Neutrophil (primary cell): ENCODE data around the gene TASP1.

ENCODE experiments used
- H3K27ac ChIP-seq: fragments of 200-600 bp; sonication (generic); 2 replicates; pipeline ENCODE4 v1.5.1; 2016; ENCODE audit warnings: mild to moderate bottlenecking, moderate library complexity
- H3K27me3 ChIP-seq: fragments of 200-600 bp; sonication (generic); 2 replicates; pipeline ENCODE4 v1.6.0; 2016; ENCODE audit warnings: mild to moderate bottlenecking
- H3K36me3 ChIP-seq: fragments of 200-600 bp; sonication (generic); 2 replicates; pipeline ENCODE4 v1.5.1; 2017
- H3K4me1 ChIP-seq, 2 experiments: fragments of 200-600 bp in 1 of 2; sonication (generic) in 1 of 2; 1 replicate in 1 of 2; 2 replicates in 1 of 2; pipeline versions ENCODE4 v1.5.1 to v1.6.1; 2013 to 2016; ENCODE audit warnings: low read depth in 1 of 2, low read length in 1 of 2, mild to moderate bottlenecking in 1 of 2, moderate library complexity in 1 of 2; ENCODE audit not compliant: control insufficient read depth in 1 of 2, insufficient read depth in 1 of 2
- H3K4me3 ChIP-seq, 2 experiments: fragments of 200-600 bp in 1 of 2; sonication (generic) in 1 of 2; 1 replicate in 1 of 2; 2 replicates in 1 of 2; pipeline ENCODE4 v1.5.1; 2013 to 2016; ENCODE audit warnings: low read depth in 1 of 2, low read length in 1 of 2, mild to moderate bottlenecking in 1 of 2, moderate library complexity in 1 of 2
- H3K9me3 ChIP-seq: fragments of 200-600 bp; sonication (generic); 2 replicates; pipeline ENCODE4 v1.5.1; 2016
- TF ChIP-seq, protein P1 (sequence below): fragments of 200-600 bp; sonication (generic); IDR thresholded peaks from 2 replicates; pipeline ENCODE4 v1.5.1; 2016; ENCODE audit warnings: antibody characterized with exemption

Gene TASP1

DNA sequence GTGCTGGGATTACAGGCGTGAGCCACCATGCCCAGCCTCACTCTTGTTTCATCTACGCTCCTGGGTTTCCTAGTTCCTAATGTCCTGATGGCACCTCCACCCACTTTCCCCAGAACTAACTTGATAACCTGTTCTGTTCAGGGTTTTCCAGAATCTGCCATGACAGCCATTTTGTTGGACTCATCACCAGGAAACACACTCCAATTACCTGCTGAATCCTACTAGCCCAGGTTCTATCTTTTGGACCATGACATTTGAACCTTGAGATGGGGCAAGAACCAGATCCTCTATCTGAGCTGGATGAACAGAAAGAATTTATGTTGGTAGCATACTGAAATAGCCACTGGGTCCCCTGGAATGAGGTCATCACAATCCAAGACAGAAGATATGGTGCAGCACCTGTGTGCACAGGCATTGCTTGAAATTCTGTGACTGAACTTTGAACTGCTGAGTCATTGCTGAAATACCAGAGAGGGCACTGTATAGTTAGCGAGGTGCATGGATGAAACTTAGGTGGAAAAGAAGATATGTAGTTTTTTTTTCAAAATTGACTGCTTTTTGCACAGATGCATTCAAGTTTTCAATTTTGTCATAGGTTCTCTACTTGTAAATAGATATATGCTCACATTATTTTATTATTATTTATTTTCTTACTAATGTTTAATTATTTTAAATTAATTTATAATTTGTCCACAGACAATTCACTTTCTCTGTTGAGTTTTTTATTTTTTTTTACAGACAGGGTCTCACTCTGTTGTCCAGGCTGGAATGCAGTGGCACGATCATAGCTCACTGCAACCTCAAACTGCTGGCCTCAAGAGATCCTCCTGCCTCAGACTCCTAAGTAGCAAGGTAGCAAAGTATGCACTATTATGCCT is 42.8 kb upstream of the TASP1 start:
- Histone ChIP-seq H3K4me3 (no peak overlapping the region), H3K9me3 (no peaks in the 10 kb centered on the region), H3K36me3 (no peaks in the 10 kb centered on the region), H3K4me1 (no peaks in the 10 kb centered on the region), H3K27ac (no peak overlapping the region), H3K27me3 (no peaks in the 10 kb centered on the region)
- TF ChIP-seq, protein P1, sequence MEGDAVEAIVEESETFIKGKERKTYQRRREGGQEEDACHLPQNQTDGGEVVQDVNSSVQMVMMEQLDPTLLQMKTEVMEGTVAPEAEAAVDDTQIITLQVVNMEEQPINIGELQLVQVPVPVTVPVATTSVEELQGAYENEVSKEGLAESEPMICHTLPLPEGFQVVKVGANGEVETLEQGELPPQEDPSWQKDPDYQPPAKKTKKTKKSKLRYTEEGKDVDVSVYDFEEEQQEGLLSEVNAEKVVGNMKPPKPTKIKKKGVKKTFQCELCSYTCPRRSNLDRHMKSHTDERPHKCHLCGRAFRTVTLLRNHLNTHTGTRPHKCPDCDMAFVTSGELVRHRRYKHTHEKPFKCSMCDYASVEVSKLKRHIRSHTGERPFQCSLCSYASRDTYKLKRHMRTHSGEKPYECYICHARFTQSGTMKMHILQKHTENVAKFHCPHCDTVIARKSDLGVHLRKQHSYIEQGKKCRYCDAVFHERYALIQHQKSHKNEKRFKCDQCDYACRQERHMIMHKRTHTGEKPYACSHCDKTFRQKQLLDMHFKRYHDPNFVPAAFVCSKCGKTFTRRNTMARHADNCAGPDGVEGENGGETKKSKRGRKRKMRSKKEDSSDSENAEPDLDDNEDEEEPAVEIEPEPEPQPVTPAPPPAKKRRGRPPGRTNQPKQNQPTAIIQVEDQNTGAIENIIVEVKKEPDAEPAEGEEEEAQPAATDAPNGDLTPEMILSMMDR, result no peak

DNA sequence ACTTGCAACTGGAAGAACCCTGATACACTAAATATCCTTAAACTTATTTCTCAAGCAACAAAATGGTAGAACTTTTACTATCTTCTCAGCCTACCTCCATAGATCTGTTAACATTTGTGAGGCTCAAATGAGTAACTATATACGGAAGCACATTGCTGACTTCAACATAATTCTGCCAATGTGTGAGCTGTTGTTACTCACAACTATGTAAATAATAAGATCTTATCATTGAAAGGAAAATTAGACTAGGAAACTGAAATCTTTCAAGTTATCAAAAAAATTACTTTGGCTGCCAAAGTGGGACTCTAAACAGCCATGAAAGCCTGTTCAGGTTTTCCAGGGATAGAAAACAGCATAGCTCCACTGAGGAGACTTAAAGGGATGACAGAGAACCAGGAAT is 40.2 kb upstream of the TASP1 start:
- Histone ChIP-seq H3K9me3 (no peaks in the 10 kb centered on the region), H3K27ac (no peak overlapping the region), H3K4me1 (no peaks in the 10 kb centered on the region), H3K36me3 (no peaks in the 10 kb centered on the region), H3K4me3 (no peak overlapping the region), H3K27me3 (no peaks in the 10 kb centered on the region)
- TF ChIP-seq, protein P1, result no peak

DNA sequence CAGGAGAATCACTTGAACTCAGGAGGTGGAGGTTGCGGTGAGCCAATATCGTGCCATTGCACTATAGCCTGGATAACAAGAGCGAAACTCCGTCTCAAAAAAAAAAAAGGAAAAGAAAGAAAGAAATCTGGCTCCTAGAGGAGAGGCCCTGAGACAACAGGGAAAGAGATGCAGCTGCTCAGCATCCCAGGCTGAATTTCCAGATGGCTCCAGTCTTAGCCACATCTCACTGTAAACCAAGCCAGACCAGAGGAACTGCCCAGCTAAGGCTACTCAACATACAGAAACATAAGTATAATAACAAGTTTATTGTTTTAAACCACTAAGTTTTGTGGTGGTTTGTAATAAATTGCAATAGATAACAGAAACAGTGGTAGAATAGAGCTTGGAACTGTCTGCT is 38.5 kb upstream of the TASP1 start:
- TF ChIP-seq, protein P1, result no peak
- no peak overlapping the region for H3K4me3 ChIP-seq
- no peaks in the 10 kb centered on the region for H3K9me3 ChIP-seq
- no peak overlapping the region for H3K27ac ChIP-seq
- no peaks in the 10 kb centered on the region for H3K36me3 ChIP-seq
- H3K4me1 ChIP-seq, result no peaks in the 10 kb centered on the region
- H3K27me3 ChIP-seq, result no peaks in the 10 kb centered on the region

DNA sequence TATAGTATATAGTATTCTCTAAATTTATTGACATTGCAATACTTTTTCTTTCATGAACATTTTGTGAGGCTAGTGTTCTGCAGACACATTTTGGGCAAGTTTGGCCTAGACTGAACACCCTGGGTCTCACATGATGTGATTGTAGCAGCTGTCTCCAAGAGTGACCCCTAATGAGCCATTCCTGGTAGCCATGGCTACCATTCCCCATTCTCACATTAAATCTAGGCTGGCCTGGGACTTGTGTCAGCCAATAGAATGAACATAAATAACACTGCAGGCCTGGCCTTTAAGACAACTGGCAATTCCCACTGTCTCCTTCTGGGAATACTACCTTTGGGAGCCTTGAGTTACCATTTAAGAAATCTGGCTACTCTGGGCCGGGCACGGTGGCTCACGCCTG is 38.0 kb upstream of the TASP1 start:
- no peaks in the 10 kb centered on the region for H3K36me3 ChIP-seq
- H3K4me3 ChIP-seq, result no peak overlapping the region
- H3K9me3 ChIP-seq, result no peaks in the 10 kb centered on the region
- no peak overlapping the region for H3K27ac ChIP-seq
- H3K27me3 ChIP-seq, result no peaks in the 10 kb centered on the region
- H3K4me1 ChIP-seq, result no peaks in the 10 kb centered on the region
- TF ChIP-seq, protein P1, result no peak

DNA sequence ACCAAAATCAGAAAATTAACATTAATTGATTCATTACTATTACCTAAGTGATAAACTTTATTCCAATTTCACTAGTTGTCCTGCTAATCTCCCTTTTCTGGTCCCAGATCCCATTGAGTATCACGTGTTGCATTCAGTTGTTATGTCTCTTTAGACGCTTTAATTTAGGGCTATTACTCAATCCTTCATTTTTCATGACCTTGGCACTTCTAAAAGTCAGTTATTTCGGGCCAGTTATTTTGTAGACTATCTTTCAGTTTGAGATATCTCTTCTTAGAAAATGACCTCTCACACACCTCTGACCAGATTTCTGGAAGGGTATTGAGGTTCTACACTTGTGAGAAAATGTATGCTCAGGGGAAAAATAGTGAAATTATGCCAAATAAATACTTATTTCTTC is 34.0 kb upstream of the TASP1 start:
- TF ChIP-seq, protein P1, result no peak
- no peak overlapping the region for H3K27ac ChIP-seq

More for the DNA sequence above, 34.0 kb upstream of the TASP1 start:
- no peaks in the 10 kb centered on the region for H3K36me3 ChIP-seq
- no peak overlapping the region for H3K4me3 ChIP-seq
- no peaks in the 10 kb centered on the region for H3K4me1 ChIP-seq
- H3K27me3 ChIP-seq, result no peaks in the 10 kb centered on the region
- H3K9me3 ChIP-seq, result no peaks in the 10 kb centered on the region
